Prostate gland (tissue), 2 donors: ENCODE results near the gene SLC35G4. TPM values are rescaled to one million over a fixed set of nuclear protein-coding genes. Genes with fewer than 3 reads are reported as not detected.
"Not testable (repeated sequence)": the region's sequence is repeated elsewhere in the genome, so short reads cannot be mapped to it uniquely, and the experiment has no call there.

Experiments used
- DNase-seq: peaks from one replicate; pipeline ENCODE4 v3.0.0-alpha.2; 2019; ENCODE audit warnings: low spot score
- H3K27ac ChIP-seq, 2 donors: fragments of 200-600 bp; sonication (generic); 2 replicates each; pipeline ENCODE4 v1.5.1; 2017 to 2019
- H3K27me3 ChIP-seq: fragments of 200-600 bp; sonication (generic); replicated peaks from 2 replicates; pipeline ENCODE4 v1.5.1; 2019; ENCODE audit not compliant: insufficient read depth
- H3K36me3 ChIP-seq, 2 donors: fragments of 200-600 bp; sonication (generic); 1 replicate in 1 of 2; 2 replicates in 1 of 2; pipeline versions ENCODE4 v1.5.1 to v1.8.1; 2017 to 2019
- H3K4me1 ChIP-seq: fragments of 200-600 bp; sonication (generic); replicated peaks from 2 replicates; pipeline ENCODE4 v1.5.1; 2019
- H3K4me3 ChIP-seq, 2 donors: fragments of 200-600 bp; sonication (generic); 2 replicates each; pipeline ENCODE4 v1.5.1; 2017 to 2019
- H3K9me3 ChIP-seq: fragments of 200-600 bp; sonication (generic); 2 replicates; pipeline ENCODE4 v1.5.1; 2017
- CTCF ChIP-seq, 4 experiments: fragments of 200-600 bp in 2 of 4; fragments of 450-650 bp in 2 of 4; sonication (generic) in 2 of 4; IDR thresholded peaks; 1 replicate in 3 of 4; 2 replicates in 1 of 4; pipeline ENCODE4 v1.5.1; 2016 to 2019; ENCODE audit warnings: antibody characterized with exemption in 4 of 4, mild to moderate bottlenecking in 2 of 4, moderate library complexity in 2 of 4
- POLR2A ChIP-seq: fragments of 450-650 bp; IDR thresholded peaks from one replicate; pipeline ENCODE4 v1.6.1; 2016; ENCODE audit warnings: antibody characterized with exemption, mild to moderate bottlenecking
- POLR2AphosphoS5 ChIP-seq: sonication (generic); formaldehyde crosslinking; IDR thresholded peaks from one replicate; pipeline ENCODE4 v1.6.1; 2017; ENCODE audit warnings: antibody characterized with exemption
- WGBS: methylation state at CpG from one replicate; pipeline ENCODE4 v1.1.5; 2018; 5-methylcytosine and 5-hydroxymethylcytosine counted together
- intact Hi-C: fragments of 100-400 bp; cut with DNase I; formaldehyde crosslinking; loops from one replicate; pipeline ENCODE4 v1.14.2; 2022
- total RNA-seq, 2 donors: library from RNA; depleted of rRNA; stranded (reverse); fragments of >200 nt; gene quantifications; one replicate each; pipeline ENCODE4 v1.1.0, GENCODE V29; 2016

SLC35G4 gene
- total RNA-seq, 2 donors from 2014 or later, result not detected

GRCh38 chr18:11614042-11614441 lies 4.6 kb downstream of the SLC35G4 start:
- H3K9me3 ChIP-seq, H3K36me3 ChIP-seq, H3K4me3 ChIP-seq, intact Hi-C loops, DNase-seq, H3K27me3 ChIP-seq, H3K4me1 ChIP-seq, H3K27ac ChIP-seq: not testable (repeated sequence)
- 87% methylated on average over 21 of the region's 21 CpGs for WGBS

DNA sequence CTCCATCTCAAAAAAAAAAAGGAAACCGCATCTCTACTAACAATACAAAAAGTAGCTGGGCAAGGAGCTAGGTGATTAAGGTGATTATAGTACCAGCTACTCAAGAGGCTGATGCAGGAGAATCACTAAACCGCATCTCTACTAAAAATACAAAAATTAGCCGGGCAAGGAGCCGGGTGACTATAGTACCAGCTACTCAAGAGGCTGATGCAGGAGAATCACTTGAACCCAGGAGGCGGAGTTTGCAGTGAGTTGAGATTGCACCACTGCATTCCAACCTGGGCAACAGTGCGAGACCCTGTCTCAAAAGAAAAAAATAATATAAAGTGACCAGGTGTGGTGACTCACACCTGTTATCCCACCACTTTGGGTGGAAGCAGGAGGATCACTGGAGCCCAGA lies 5.6 kb downstream of the SLC35G4 start:
- H3K27ac ChIP-seq, intact Hi-C loops: not testable (repeated sequence)
- WGBS, result 94% methylated on average over 6 of the region's 6 CpGs

GRCh38 chr18:11647310-11647709 lies 37.9 kb downstream of the SLC35G4 start:
- WGBS, result 91% methylated on average over 21 of the region's 23 CpGs
- DNase-seq, H3K27me3 ChIP-seq, H3K4me1 ChIP-seq, H3K9me3 ChIP-seq, H3K36me3 ChIP-seq, H3K4me3 ChIP-seq, H3K27ac ChIP-seq, intact Hi-C loops: not testable (repeated sequence)

More for the DNA sequence above, 5.6 kb downstream of the SLC35G4 start:
- H3K9me3 ChIP-seq, H3K4me3 ChIP-seq, H3K27me3 ChIP-seq, H3K4me1 ChIP-seq, DNase-seq, H3K36me3 ChIP-seq: not testable (repeated sequence)

GRCh38 chr18:11647804-11648203 lies 38.4 kb downstream of the SLC35G4 start:
- intact Hi-C loops, H3K4me3 ChIP-seq, H3K27ac ChIP-seq: not testable (repeated sequence)

GRCh38 chr18:11649839-11650238 lies 40.4 kb downstream of the SLC35G4 start:
- H3K27me3 ChIP-seq, result peaks cover 6% of the 10 kb centered on the region
- 75% methylated on average over 4 of the region's 4 CpGs for WGBS
- DNase-seq, result no peak
- H3K27ac ChIP-seq, result no peak overlapping the region
- no peaks in the 10 kb centered on the region for H3K4me1 ChIP-seq
- no peak overlapping the region for H3K4me3 ChIP-seq
- TF ChIP-seq CTCF (IDR thresholded peaks at IDR 0.05) (no peak), POLR2A (no peak), POLR2AphosphoS5 (no peak)
- H3K36me3 ChIP-seq, result no peaks in the 10 kb centered on the region
- intact Hi-C loops, result loop anchor here (10.0 kb wide), 3 partner anchors 165 to 385 kb away; no protein-coding TSS in a partner anchor
- H3K9me3 ChIP-seq, result no peaks in the 10 kb centered on the region

More at GRCh38 chr18:11647804-11648203, 38.4 kb downstream of the SLC35G4 start:
- WGBS, result 94% methylated on average over 26 of the region's 26 CpGs
- not testable (repeated sequence) for DNase-seq, H3K36me3 ChIP-seq, H3K9me3 ChIP-seq, H3K4me1 ChIP-seq, H3K27me3 ChIP-seq

- no peak for TF ChIP-seq POLR2AphosphoS5
- TF ChIP-seq CTCF (IDR thresholded peaks at IDR 0.05), result no peak
- no peak for TF ChIP-seq POLR2A
- intact Hi-C loops, result loop anchor here (10.0 kb wide), 3 partner anchors 163 to 383 kb away; no protein-coding TSS in a partner anchor
- no peak for DNase-seq
- Histone ChIP-seq H3K27ac (no peak overlapping the region), H3K4me1 (no peaks in the 10 kb centered on the region), H3K36me3 (no peaks in the 10 kb centered on the region), H3K4me3 (no peak overlapping the region), H3K9me3 (no peaks in the 10 kb centered on the region), H3K27me3 (peaks cover 6% of the 10 kb centered on the region)
- WGBS, result 88% methylated on average over 3 of the region's 3 CpGs
These were observed 42.5 kb downstream of the SLC35G4 start for GRCh38 chr18:11651899-11652298.

DNA sequence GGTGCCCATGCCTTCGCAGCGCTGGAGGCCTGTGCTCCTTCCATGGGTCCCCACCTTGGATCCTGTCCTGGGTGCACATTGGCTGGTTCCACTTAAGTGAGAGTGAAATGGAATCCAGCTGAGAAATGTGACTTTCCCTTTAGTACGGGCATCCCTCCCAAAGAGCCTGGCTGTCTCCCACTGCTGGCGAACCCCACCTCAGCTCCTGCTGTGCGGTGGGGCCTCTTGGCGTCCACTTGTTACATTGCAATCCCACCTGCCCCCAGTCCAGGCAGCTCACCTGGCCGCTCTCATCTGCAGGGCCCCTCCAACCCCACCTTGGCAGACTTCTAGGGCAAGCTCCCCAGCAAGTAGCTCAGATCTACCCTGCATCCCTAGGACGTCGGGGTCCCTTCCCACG lies 44.1 kb downstream of the SLC35G4 start:
- intact Hi-C loops, result loop anchor here (10.0 kb wide), 3 partner anchors 161 to 381 kb away; no protein-coding TSS in a partner anchor
- Histone ChIP-seq H3K27me3 (peaks cover 6% of the 10 kb centered on the region), H3K4me1 (no peaks in the 10 kb centered on the region), H3K4me3 (no peak overlapping the region), H3K36me3 (no peaks in the 10 kb centered on the region), H3K27ac (no peak overlapping the region), H3K9me3 (no peaks in the 10 kb centered on the region)
- TF ChIP-seq CTCF (IDR thresholded peaks at IDR 0.05), result no peak
- no peak for TF ChIP-seq POLR2AphosphoS5
- no peak for TF ChIP-seq POLR2A
- DNase-seq, result no peak
- WGBS, result 83% methylated on average over 10 of the region's 10 CpGs
